ENCODE results near the gene S100PBP. TPM values are rescaled to one million over a fixed set of nuclear protein-coding genes. Genes with fewer than 3 reads are reported as not detected.
A peak's percentile ranks its signal among the peaks of the same experiment; 100 is the strongest.

The S100PBP gene
- total RNA-seq, 1 experiment from 2014 or later, result 21.3 TPM

GRCh38 chr1:32891241-32891570, 73.8 kb downstream of the S100PBP start:
- no peak for DNase-seq (ENCODE audit: low read depth)
- in situ Hi-C loops (cut with HindIII; ENCODE audit: low pct_unique_long_range_greater_than_20kb, low sequenced_read_pairs), result no loop called here

- no peak for DNase-seq (ENCODE audit: low read depth)
- in situ Hi-C loops (cut with HindIII; ENCODE audit: low pct_unique_long_range_greater_than_20kb, low sequenced_read_pairs), result no loop called here
Measured at GRCh38 chr1:32891630-32892029, 74.2 kb downstream of the S100PBP start.

- DNase-seq (ENCODE audit: low read depth), result no peak
- in situ Hi-C loops (cut with HindIII; ENCODE audit: low pct_unique_long_range_greater_than_20kb, low sequenced_read_pairs), result no loop called here
Measured at GRCh38 chr1:32892368-32893197, 75.1 kb downstream of the S100PBP start.

GRCh38 chr1:32893198-32894018, 76.0 kb downstream of the S100PBP start:
- DNase-seq (ENCODE audit: low read depth), result peak; percentile 42
- in situ Hi-C loops (cut with HindIII; ENCODE audit: low pct_unique_long_range_greater_than_20kb, low sequenced_read_pairs), result no loop called here

- in situ Hi-C loops (cut with HindIII; ENCODE audit: low pct_unique_long_range_greater_than_20kb, low sequenced_read_pairs), result no loop called here
- DNase-seq (ENCODE audit: low read depth), result no peak
Measured at GRCh38 chr1:32894019-32894600, 76.7 kb downstream of the S100PBP start.

GRCh38 chr1:32894681-32895080, 77.2 kb downstream of the S100PBP start:
- in situ Hi-C loops (cut with HindIII; ENCODE audit: low pct_unique_long_range_greater_than_20kb, low sequenced_read_pairs), result no loop called here
- DNase-seq (ENCODE audit: low read depth), result no peak

- no peak for DNase-seq (ENCODE audit: low read depth)
- in situ Hi-C loops (cut with HindIII; ENCODE audit: low pct_unique_long_range_greater_than_20kb, low sequenced_read_pairs), result no loop called here
Measured at GRCh38 chr1:32895325-32896215, 78.1 kb downstream of the S100PBP start.

GRCh38 chr1:32896451-32896850, 79.0 kb downstream of the S100PBP start:
- in situ Hi-C loops (cut with HindIII; ENCODE audit: low pct_unique_long_range_greater_than_20kb, low sequenced_read_pairs), result no loop called here
- no peak for DNase-seq (ENCODE audit: low read depth)

GRCh38 chr1:32897082-32898049, 79.9 kb downstream of the S100PBP start:
- DNase-seq (ENCODE audit: low read depth), result no peak
- in situ Hi-C loops (cut with HindIII; ENCODE audit: low pct_unique_long_range_greater_than_20kb, low sequenced_read_pairs), result no loop called here

GRCh38 chr1:32898056-32898455, 80.6 kb downstream of the S100PBP start:
- in situ Hi-C loops (cut with HindIII; ENCODE audit: low pct_unique_long_range_greater_than_20kb, low sequenced_read_pairs), result no loop called here
- no peak for DNase-seq (ENCODE audit: low read depth)

GRCh38 chr1:32898958-32899357, 81.5 kb downstream of the S100PBP start:
- in situ Hi-C loops (cut with HindIII; ENCODE audit: low pct_unique_long_range_greater_than_20kb, low sequenced_read_pairs), result no loop called here
- no peak for DNase-seq (ENCODE audit: low read depth)

- in situ Hi-C loops (cut with HindIII; ENCODE audit: low pct_unique_long_range_greater_than_20kb, low sequenced_read_pairs), result no loop called here
- DNase-seq (ENCODE audit: low read depth), result no peak
Measured at GRCh38 chr1:32899586-32900296, 82.3 kb downstream of the S100PBP start.

GRCh38 chr1:32900371-32900955, 83.0 kb downstream of the S100PBP start:
- in situ Hi-C loops (cut with HindIII; ENCODE audit: low pct_unique_long_range_greater_than_20kb, low sequenced_read_pairs), result no loop called here

GRCh38 chr1:32900956-32901822, 83.7 kb downstream of the S100PBP start, which contains the start of gene TMEM54:
Gene TMEM54, minus strand, starts transcription at chr1:32901389. Its CDS starts 151 bp downstream, at chr1:32901238.
- no peak for DNase-seq (ENCODE audit: low read depth)
- in situ Hi-C loops (cut with HindIII; ENCODE audit: low pct_unique_long_range_greater_than_20kb, low sequenced_read_pairs), result no loop called here

More at GRCh38 chr1:32900371-32900955, 83.0 kb downstream of the S100PBP start:
- DNase-seq (ENCODE audit: low read depth), result no peak

GRCh38 chr1:32901823-32902534, 84.5 kb downstream of the S100PBP start:
- in situ Hi-C loops (cut with HindIII; ENCODE audit: low pct_unique_long_range_greater_than_20kb, low sequenced_read_pairs), result no loop called here
- no peak for DNase-seq (ENCODE audit: low read depth)

Measured in Caki2 (cell line).